Measurements from ENCODE around the gene NUDT1.

Gene NUDT1

DNA sequence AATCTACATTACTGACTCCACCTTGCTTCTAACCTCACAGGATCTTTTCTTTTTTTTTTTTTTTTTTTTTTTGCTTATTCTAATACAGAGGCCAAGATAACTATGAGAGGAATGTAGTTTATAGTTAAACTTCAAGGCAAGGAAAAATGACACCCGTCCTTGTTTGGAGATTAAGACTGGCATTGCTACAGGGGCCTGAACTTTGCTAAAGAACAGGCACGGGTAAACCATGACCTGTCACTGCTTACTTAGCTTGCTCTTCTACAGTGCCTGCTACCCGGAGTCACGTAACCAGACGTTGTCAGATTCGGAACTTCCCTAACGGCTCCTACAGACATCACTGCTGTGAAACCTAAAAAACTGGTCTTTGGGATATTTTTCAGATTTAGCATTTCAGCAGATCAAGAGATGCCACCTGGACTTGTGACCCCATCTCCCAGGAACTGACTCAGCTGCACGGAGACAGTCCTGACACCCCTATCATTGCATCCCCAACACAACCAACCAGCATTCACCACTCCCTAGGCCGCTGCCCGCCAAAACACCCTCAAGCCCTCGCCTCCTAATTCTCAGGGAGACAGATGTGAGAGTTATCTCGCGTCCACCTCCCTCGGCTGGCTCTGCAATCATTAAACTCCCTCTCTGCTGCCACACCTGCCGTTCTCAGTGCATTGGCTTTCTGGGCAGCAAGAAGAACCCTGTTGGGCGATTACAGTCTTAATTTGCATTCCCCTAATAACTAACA is 36.8 kb upstream of the NUDT1 start:
- DNase-seq (ENCODE audit: low read depth), result no peak

DNA sequence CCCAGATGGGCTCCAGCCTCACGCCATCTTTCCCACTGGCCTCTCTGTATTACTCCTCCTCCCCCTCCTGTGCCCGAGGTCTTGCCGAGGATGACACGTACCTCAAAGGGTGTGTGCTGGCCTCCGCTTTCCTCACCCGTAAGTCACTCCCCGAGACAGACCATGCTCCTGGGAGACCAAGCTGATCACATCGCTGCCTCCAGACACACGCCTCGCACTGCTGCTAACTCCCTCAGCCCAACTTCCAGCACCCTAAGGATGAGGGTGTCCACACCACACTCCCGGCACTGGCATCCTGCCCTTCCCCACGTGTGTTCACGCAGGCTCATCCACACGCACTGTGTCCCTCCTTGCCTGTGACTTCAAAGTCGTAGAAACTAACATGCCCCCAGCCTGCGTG is 33.3 kb upstream of the NUDT1 start:
- no peak for DNase-seq (ENCODE audit: low read depth)

DNA sequence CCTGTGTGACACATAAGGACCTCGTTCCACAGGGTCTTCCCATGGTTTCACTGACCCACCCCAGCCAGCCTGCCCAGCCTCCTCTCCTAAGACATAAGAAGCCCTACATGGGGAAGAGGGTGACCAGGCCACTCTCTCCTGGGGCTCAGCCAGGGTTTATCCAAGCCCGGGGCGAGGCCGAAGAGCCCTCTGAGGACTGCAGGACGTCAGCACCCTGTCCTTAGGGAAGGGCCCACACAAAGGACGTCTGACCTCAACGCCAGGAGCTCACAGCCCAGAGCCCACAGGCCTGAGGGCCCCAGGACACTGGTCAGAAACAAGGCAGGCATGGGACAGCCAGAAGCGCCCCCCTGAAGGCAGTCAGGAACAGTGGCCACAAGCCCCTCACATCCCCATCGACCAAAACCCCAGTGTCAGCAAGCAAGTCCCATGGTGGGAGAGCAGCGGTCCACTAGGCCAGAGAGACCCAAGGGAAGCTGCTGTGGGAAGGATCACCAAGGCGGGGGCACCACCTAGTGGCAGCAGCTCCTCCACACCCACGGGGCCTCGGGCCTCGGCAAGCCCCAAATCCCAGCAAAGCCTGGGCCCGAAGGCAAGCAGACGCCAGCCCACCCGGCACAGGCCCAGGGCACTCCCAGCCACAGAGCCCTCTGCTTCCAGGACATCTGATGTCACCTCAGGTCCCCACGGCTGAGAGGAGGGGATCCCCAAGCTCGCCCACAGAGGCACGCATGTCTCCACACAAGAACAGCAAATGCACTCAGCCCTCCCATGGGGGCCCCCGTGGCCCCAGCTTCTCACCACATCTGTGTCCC is 32.7 kb upstream of the NUDT1 start:
- no peak for DNase-seq (ENCODE audit: low read depth)

GRCh38 chr7:2209961-2210323 is 32.1 kb upstream of the NUDT1 start:
- DNase-seq (ENCODE audit: low read depth), result no peak

GRCh38 chr7:2210551-2211258 is 31.3 kb upstream of the NUDT1 start:
- no peak for DNase-seq (ENCODE audit: low read depth)

- DNase-seq (ENCODE audit: low read depth), result no peak
These were observed 30.7 kb upstream of the NUDT1 start for GRCh38 chr7:2211259-2211880.

GRCh38 chr7:2211926-2212325 is 30.1 kb upstream of the NUDT1 start:
- no peak for DNase-seq (ENCODE audit: low read depth)

- no peak for DNase-seq (ENCODE audit: low read depth)
These were observed 29.1 kb upstream of the NUDT1 start for GRCh38 chr7:2212906-2213305.

DNA sequence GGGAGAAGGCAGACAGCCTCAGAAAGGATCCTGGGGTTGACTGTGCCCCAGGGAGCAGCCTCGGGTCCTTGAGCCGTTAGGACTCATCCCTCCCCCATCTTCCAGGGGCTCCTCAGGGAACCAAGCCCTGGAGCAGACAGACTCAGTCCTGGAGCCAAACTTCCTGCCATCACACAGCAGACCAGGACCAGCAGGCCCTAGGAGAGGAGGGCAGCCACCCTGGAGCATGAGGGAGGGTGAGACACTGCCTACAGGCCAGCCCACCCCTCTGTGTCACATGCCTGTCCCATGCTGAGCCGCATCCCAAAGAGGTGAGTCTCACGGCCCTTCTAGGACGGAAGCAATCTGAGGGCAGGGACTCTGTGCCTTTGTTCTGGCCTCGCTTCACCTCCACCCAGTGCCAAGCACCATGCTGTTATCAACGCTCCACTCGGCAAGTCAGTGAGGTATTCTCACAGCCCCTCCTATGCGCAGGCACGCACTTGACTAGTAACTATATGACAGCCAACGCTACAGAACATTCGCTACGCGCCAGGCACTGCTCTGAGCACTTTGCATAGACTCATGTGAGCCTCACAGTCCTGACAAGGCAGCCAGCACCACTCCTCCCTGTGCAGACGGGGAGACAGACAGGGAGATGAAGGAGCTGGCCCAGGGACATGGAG is 28.3 kb upstream of the NUDT1 start:
- DNase-seq (ENCODE audit: low read depth), result no peak

DNA sequence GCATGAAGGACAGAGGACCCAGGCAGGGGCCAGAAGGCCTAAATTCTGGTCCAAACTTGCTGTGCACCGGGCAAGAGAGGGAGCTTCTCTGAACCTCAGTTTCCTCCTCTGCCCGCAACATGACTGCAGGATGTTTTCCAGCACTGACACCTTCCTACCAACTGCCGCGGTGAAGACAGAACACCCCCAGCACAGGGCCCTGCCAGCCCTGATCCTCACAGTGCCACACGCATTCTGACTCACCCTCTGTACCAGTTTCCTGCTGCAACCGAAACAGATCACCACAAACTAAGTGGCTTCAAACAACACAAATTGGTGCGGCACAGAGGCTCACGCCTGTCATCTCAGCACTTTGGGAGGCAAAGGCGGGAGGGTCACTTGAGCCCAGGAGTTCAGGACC is 27.4 kb upstream of the NUDT1 start:
- DNase-seq (ENCODE audit: low read depth), result no peak

GRCh38 chr7:2215851-2216250 is 26.2 kb upstream of the NUDT1 start:
- no peak for DNase-seq (ENCODE audit: low read depth)

DNA sequence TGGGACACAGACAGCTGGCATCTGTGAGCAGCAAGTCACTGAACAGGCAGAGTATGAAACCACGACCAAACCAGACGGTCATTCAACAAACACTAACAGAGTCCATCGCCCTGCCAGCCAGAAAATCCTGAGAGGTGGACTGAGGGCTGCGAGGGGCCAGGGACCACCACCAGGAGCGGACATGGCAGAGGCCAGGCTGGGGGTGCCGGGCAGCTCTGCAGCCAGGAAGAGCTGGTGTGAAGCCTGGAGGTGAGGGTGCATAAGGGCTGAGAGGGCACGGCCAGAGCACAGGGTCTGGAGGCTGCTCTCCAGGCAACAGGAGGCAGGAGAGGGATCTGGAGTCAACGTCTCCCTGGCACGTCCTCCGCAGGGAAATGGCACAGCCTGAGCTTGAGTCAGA is 24.8 kb upstream of the NUDT1 start:
- DNase-seq (ENCODE audit: low read depth), result no peak

DNA sequence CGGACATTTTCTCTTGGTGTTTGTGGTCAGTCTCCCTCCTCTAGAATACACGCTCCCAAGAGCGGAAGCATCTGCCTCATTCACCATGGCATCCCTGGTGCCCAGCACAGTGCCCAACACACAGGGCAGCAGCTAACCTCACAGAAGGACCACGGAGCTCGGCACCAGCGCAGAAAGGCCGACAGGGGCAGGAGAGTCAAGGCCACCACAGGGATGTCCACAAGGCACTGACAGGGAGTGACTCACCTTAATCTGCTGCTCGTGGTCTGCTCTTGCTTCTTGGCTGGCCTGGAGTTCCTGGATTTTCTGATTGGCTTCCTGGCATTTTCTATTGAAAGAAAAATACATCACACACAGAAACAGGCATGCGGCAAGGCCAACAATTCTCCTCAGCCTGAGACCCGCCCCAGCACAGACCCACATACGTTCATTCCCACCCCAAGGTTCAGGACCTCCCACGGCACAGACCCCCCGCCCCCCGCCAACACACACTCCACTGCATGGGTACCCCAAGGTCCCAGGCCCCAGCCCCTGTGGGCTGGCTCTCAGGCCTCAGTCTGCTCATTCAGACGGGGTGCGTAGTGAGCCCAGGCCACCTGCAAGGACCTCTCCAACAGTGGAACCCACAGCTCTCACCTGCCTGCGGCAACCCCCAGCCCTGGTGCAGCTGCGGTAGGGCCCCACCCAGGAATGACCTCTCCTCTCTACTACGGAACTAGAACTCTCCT is 24.1 kb upstream of the NUDT1 start:
- no peak for DNase-seq (ENCODE audit: low read depth)

DNA sequence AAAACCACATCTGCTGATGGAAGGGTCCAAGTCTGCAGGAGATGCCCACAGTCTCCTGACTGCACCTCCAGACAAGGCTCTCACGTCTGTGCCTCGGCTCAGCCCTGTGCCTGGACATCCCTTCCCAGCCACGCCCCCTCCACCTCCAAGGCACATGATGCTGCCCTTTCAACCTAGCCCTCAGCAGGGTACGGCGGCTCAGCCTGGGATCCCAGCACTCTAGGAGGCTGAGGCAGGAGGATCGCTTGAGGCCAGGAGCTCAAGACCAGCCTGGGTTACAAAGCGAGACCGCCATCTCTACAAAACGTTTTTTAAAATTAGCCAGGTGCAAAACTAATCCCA is 23.6 kb upstream of the NUDT1 start:
- no peak for DNase-seq (ENCODE audit: low read depth)

DNA sequence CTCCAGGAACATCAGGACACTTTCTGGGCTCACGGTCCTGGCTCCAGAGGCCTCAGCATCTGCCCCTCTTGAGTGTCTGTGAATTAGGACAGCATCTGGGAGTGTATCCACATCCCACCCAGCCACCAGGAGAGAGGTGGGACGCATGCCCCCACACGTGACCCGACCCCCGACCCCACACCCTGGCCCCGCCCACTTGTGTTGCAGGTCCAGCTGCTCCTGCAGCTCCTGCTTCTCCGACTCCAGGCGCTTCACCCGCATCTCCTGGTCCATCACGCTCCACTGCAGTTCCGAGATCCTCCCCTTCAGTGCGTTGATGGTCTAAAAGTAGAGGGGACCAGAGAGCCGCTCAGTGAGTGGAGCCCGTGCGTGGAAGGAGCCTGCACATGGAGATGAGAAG is 22.9 kb upstream of the NUDT1 start:
- DNase-seq (ENCODE audit: low read depth), result no peak

DNA sequence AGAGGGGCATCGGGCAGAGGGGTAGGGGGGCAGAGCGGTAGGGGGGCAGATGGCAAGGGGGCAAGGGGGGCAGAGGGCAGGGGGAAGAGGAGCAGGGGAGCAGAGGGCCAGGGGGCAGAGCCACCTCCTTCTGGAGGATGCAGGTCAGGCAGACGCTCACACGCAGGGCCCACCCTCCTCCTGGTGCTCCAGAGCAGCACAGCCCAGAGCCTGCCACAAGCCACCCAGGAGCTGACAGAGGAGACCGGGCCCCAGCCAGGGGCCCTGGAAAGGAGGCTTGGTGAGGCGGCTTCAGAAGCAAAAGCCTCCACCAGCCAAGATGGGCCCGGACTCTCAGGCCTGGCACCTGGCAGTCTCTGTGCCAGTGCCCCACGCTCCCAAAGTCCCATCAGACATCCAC is 22.4 kb upstream of the NUDT1 start:
- no peak for DNase-seq (ENCODE audit: low read depth)

DNA sequence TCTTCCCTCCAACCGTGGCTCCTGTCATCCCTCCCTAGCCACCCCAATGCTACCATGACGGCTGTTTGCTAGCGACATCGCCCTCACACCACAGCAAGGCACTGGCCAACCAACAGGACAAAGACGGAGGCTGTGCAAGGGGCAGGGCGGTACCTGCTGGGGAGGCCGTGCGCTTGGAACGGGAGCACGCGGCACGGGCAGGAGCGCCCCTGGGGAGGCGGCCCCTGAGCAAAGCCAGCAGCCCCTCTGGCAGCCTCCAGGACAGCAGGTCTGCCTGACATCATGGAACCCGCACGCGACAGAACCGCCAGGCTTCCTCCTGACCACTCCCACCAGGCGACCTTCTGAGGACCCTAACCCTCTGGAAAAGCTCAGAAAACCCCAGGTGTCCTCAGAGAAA is 22.0 kb upstream of the NUDT1 start:
- no peak for DNase-seq (ENCODE audit: low read depth)

DNA sequence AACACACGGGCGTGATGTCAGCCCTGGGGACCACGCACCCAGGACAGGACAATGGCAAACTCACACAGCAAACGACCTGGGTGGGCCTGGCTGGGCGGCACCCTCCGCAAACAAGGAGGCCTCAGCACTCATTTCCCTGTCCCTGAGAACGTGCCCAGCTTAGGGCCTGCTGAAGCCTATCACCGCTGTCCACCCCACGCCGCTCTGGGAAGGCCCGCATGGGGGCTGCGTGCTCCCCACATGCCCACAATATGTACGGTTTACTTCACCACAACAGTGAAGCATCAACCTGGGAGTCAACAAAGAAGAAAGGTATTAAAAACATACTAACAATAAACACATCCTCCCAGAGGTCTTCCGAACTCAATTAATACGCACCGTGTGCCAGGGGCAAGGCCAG is 21.5 kb upstream of the NUDT1 start:
- DNase-seq (ENCODE audit: low read depth), result no peak

DNA sequence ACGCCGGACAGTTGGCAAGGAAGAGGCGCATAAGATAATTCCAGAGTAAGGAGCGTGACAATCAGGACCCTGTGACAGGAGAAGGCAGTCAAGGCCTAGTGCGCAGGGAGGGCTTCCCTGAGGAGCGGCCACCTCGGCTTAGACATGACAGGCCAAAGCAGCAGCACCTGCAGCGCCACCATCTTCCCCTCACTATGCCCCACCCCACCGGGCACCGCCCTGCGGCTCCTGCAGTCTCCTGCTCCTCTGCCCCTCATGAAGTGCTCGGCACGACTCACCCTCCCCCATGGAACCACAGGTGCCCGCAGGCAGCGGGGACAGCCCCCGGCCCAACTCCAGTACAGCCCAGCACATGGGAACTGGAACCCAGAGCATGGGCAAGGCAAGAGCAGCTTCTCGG is 21.1 kb upstream of the NUDT1 start:
- DNase-seq (ENCODE audit: low read depth), result no peak

- DNase-seq (ENCODE audit: low read depth), result no peak
These were observed 19.5 kb upstream of the NUDT1 start for GRCh38 chr7:2222516-2222915.

DNA sequence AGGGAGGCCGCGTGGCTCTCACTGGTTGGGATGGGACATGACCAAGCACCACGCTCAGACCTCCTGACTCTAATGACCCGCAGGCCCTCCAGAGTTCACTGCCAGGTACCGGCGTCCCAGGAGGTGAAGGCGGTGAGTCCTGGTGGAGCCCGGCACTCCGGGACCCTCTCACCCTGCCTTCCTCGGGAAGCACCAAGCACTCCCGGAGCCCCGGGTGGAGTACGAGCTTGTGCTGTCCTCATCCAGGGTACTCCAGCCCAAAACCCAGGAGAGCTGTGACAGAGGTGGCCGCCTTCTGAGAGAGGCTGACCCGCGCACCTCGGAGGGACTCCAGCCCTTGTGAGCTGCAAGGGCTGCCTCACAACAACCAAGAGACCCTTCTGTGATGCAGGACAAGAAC is 18.7 kb upstream of the NUDT1 start:
- no peak for DNase-seq (ENCODE audit: low read depth)

DNA sequence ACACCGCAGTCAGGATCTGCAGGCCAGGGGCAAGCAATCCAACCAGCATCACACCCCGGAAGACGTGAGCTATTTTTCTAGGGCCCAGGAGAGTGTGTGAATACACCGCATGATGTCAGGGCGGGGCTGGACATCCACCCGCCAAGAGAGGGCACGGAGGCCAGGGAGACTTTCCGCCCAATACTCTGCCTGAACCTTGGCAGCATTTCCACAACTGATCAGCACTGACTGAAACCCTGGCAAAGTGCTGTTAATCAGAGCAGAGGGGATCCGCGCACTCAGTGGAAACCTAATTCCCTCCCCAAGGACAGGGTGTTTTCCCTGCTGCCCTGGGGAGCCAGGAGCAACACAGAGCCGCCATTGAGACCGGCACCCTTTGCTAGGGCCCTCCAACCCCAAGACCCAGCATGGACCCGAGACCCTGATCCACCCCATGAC is 17.5 kb upstream of the NUDT1 start:
- no peak for DNase-seq (ENCODE audit: low read depth)

Data from activated gamma-delta T cell treated with anti-CD3 and anti-CD28 coated beads, Interleukin-2, amount 50 U/mL, for 16 hours (primary cell).